Measurements from ENCODE around the gene ZNF436. TPM values are rescaled to one million over a fixed set of nuclear protein-coding genes. Genes with fewer than 3 reads are reported as not detected.
A peak's percentile ranks its signal among the peaks of the same experiment; 100 is the strongest.

ZNF436 gene
- total and polyA plus RNA-seq, 9 of the 15 experiments (the other 6 are each of a cell fraction or from before 2014, with no cell fraction given), result 2.1 to 11.3 (median 6.8) TPM

DNA sequence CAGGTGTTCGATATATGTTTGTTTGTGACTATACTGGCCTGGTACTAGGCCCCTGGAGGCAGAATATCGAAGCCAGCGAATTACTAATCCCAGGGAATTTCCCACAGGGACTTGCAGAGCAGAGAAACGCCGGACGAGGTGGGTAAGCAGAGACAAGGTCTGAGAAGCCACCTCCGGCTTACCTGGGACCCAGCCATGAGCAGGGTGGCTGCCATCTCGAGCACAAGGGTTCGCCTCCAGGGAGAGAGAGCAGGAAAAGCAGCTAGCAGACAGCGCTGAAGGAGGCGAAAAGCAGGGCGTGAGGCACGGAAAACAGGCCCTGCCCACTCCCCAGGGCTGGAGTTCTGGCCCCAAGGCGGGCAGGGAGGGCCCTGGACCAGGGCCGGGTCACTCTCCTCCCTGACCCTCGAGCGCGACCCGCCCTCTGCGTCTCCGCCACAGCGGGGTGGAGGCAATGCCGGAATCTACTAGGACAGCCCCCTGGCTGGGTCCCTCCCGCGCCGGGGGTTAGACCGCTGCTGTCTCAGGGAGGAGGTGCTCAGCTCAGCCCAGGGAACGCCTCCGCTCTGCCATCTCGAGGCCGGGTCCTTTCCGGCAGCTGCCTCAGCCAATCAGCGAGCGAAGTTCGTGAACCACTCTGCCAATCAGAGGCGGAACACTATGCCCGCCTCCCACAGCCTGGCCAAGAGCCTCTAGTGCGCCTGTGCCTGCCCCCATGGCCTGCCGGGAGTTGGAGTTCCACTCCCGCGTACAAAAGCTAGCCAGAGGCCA is 1.7 kb downstream of the ZNF436 start (continued):
- TF ChIP-seq, protein P1, sequence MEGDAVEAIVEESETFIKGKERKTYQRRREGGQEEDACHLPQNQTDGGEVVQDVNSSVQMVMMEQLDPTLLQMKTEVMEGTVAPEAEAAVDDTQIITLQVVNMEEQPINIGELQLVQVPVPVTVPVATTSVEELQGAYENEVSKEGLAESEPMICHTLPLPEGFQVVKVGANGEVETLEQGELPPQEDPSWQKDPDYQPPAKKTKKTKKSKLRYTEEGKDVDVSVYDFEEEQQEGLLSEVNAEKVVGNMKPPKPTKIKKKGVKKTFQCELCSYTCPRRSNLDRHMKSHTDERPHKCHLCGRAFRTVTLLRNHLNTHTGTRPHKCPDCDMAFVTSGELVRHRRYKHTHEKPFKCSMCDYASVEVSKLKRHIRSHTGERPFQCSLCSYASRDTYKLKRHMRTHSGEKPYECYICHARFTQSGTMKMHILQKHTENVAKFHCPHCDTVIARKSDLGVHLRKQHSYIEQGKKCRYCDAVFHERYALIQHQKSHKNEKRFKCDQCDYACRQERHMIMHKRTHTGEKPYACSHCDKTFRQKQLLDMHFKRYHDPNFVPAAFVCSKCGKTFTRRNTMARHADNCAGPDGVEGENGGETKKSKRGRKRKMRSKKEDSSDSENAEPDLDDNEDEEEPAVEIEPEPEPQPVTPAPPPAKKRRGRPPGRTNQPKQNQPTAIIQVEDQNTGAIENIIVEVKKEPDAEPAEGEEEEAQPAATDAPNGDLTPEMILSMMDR (IDR thresholded peaks at IDR 0.05 in 2 of 3, conservative IDR thresholded peaks at IDR 0.05 in 1 of 3; ENCODE audit: insufficient read depth in 2 of 3, low read depth in 1 of 3, low read length in 3 of 3), result peak in 1 of 3 experiments; percentile 27; a peak in 2 of 6 replicates
- TF ChIP-seq PBX2 (CRISPR knock-in tag; IDR thresholded peaks at IDR 0.05; ENCODE audit: low read depth) (peak; percentile 66), PBX2 (tag; conservative IDR thresholded peaks at IDR 0.05; ENCODE audit: low read depth) (peak; percentile 99), KAT8 (IDR thresholded peaks at IDR 0.05; ENCODE audit: low read depth) (no peak), ZBTB17 (CRISPR knock-in tag; IDR thresholded peaks at IDR 0.05) (no peak), TEAD2 (tag; IDR thresholded peaks at IDR 0.05) (no peak), ZNF134 (CRISPR knock-in tag; conservative IDR thresholded peaks at IDR 0.05) (no peak), TEAD1 (CRISPR knock-in tag; IDR thresholded peaks at IDR 0.05) (peak in 1 of 2 experiments; percentile 41; a peak in 1 of 4 replicates), ZFX (CRISPR knock-in tag; IDR thresholded peaks at IDR 0.05) (peak; percentile 66; the same call in 1 of the 2 replicates), PTTG1 (tag; IDR thresholded peaks at IDR 0.05; ENCODE audit: low read depth) (no peak), TAF1 (IDR thresholded peaks at IDR 0.05; ENCODE audit: control insufficient read depth, extremely low read depth, insufficient read depth, low read length, severe bottlenecking) (peak; percentile 68), ATF6 (CRISPR knock-in tag; IDR thresholded peaks at IDR 0.05) (0 out of 2 replicates have a peak, but pooled peaks have one; percentile 42), ZC3H8 (IDR thresholded peaks at IDR 0.05) (peak; percentile 25; the same call in 1 of the 2 replicates), RBM14 (IDR thresholded peaks at IDR 0.05; ENCODE audit: borderline replicate concordance, insufficient read depth, low read depth, low read length) (no peak), CBFA2T2 (conservative IDR thresholded peaks at IDR 0.05) (no peak), STAT5A (IDR thresholded peaks at IDR 0.05; ENCODE audit: borderline replicate concordance, low read length) (no peak), ARHGAP35 (IDR thresholded peaks at IDR 0.05; ENCODE audit: partially characterized antibody) (no peak), PCBP2 (IDR thresholded peaks at IDR 0.05; ENCODE audit: low read depth, low read length, poor library complexity, severe bottlenecking) (no peak), ZNF780A (CRISPR knock-in tag; IDR thresholded peaks at IDR 0.05) (no peak)
- TF ChIP-seq, protein P2, sequence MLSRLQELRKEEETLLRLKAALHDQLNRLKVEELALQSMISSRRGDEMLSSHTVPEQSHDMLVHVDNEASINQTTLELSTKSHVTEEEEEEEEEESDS (CRISPR knock-in tag; IDR thresholded peaks at IDR 0.05), result no peak
